GM10266 (cell line): ENCODE data around the gene XPNPEP2.

ENCODE experiments used
- DNase-seq: peaks from one replicate; pipeline ENCODE4 v3.0.0; 2012; ENCODE audit errors: extremely low spot score
- TF ChIP-seq, protein P1 (sequence below): IDR thresholded peaks from 2 replicates; pipeline ENCODE4 v1.5.1; 2012; ENCODE audit warnings: mild to moderate bottlenecking, low read depth; ENCODE audit not compliant: control insufficient read depth, insufficient read depth; ENCODE audit errors: missing control alignments

XPNPEP2 gene

DNA sequence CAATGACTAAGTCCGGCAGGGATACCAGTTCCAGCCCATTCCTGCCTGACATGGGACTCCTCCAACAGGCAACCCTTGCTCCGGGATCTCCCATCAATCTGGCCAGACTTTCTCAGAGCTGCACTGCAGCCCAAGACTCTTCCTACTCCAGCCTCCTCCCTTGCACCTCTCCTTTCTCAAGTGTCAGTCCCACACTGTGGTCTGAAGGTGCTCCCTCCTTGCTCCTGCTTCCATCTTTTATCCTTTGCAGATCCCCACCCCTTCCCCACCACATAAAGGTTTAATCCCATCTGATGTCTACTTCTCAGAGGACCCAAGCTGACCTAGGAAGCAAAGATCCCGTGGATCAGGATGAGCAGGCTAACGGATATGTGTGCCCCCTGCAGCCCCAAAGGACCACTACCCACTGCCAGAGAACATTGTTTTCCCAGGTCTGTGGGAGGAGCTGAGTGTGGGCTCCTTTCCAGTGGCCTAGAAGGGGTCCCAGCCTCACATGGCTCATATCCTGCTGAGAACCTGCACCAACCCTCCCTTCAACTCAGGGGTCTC, 33.3 kb upstream of the XPNPEP2 start:
- no peak for DNase-seq
- TF ChIP-seq, protein P1, sequence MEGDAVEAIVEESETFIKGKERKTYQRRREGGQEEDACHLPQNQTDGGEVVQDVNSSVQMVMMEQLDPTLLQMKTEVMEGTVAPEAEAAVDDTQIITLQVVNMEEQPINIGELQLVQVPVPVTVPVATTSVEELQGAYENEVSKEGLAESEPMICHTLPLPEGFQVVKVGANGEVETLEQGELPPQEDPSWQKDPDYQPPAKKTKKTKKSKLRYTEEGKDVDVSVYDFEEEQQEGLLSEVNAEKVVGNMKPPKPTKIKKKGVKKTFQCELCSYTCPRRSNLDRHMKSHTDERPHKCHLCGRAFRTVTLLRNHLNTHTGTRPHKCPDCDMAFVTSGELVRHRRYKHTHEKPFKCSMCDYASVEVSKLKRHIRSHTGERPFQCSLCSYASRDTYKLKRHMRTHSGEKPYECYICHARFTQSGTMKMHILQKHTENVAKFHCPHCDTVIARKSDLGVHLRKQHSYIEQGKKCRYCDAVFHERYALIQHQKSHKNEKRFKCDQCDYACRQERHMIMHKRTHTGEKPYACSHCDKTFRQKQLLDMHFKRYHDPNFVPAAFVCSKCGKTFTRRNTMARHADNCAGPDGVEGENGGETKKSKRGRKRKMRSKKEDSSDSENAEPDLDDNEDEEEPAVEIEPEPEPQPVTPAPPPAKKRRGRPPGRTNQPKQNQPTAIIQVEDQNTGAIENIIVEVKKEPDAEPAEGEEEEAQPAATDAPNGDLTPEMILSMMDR = no peak

DNA sequence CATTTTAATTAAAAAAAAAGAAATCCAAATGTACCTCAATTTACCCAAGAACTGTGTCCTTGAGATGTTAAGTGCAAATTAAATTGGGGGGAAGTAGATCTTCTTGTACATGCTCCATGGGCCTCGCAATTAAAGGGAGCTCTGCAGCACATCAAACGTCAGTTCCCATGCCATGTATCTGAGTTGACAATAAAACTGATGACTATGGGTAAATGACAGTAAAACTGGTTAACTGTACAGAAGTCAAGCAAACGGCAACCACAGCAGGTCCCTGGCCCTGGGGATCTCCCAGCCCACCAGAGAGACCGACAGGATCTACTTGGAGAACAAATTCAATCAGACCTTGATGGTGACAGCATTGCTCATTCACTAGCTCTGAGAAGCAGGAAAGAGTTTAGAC, 32.8 kb upstream of the XPNPEP2 start:
- TF ChIP-seq, protein P1 = no peak
- DNase-seq = no peak

- no peak for DNase-seq
- TF ChIP-seq, protein P1 = no peak
These were observed 32.2 kb upstream of the XPNPEP2 start for GRCh38 chrX:129706400-129707072.

- TF ChIP-seq, protein P1 = no peak
These were observed 24.2 kb upstream of the XPNPEP2 start for GRCh38 chrX:129714581-129714980.

GRCh38 chrX:129716507-129716906, 22.3 kb upstream of the XPNPEP2 start:
- TF ChIP-seq, protein P1 = no peak
- no peak for DNase-seq

More at GRCh38 chrX:129714581-129714980, 24.2 kb upstream of the XPNPEP2 start:
- no peak for DNase-seq

DNA sequence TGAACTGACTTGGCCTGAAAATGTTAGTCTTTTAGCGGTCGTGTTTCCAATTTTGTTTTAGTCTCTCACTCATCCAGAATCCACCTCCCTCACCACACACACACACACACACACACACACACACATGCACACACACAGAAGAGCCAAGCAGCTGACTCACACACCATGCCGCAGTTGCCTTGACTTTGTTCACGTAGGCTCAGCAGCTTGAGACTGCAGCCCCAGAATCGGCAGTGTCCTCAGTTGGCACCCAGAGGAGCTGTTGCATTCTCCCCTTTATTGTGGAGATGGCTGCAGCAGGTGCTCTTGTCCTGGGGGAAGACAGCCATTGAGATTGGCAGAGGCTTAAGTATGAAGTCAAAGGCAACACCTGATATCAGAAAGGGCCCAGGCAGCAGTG, 20.9 kb upstream of the XPNPEP2 start:
- TF ChIP-seq, protein P1 = no peak
- no peak for DNase-seq

DNA sequence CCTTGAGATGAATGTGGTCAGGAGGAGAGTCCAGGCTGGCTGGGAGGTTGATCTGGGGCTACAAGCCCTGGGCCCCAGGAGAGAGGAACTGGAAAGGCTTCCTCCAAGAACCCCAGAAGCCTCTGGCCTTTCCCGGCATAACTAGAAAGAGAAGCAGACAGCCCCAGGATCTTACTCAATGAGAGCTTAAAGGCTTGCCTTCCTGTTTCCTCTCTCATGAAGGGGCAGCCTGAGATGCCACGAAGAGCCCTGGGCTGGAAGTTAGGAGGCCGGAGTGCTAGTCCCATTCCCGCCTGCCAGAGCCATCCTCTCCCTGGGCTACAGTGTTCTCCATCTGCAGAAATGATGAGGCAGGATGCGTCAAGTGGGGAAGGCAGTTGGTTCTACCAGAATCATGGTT, 20.1 kb upstream of the XPNPEP2 start:
- DNase-seq = no peak
- TF ChIP-seq, protein P1 = no peak
